Spleen (tissue), 11 donors: ENCODE data around the gene TESPA1. TPM values are rescaled to one million over a fixed set of nuclear protein-coding genes. Genes with fewer than 3 reads are reported as not detected.

Experiments
- DNase-seq: peaks from one replicate; pipeline ENCODE4 v3.0.0-alpha.2; 2020
- H3K27ac ChIP-seq, 8 donors: fragments of 200-600 bp; sonication (generic) in 7 of 8; 1 replicate in 4 of 8; 2 replicates in 4 of 8; pipeline versions ENCODE4 v1.5.0 to v1.8.0; 2016 to 2021; ENCODE audit warnings: inconsistent platforms in 4 of 8, mild to moderate bottlenecking in 4 of 8, moderate library complexity in 1 of 8
- H3K27me3 ChIP-seq, 7 donors: fragments of 200-600 bp; sonication (generic) in 6 of 7; replicated peaks in 1 of 7; 1 replicate in 4 of 7; 2 replicates in 3 of 7; pipeline versions ENCODE4 v1.5.0 to v1.8.0; 2016 to 2021; ENCODE audit warnings: inconsistent platforms in 3 of 7, mild to moderate bottlenecking in 1 of 7
- H3K36me3 ChIP-seq, 6 donors: fragments of 200-600 bp; sonication (generic) in 5 of 6; 1 replicate in 4 of 6; 2 replicates in 2 of 6; pipeline versions ENCODE4 v1.5.0 to v1.8.0; 2016 to 2021; ENCODE audit warnings: inconsistent platforms in 2 of 6
- H3K4me1 ChIP-seq, 6 donors: fragments of 200-600 bp; sonication (generic) in 5 of 6; 1 replicate in 3 of 6; 2 replicates in 3 of 6; pipeline versions ENCODE4 v1.5.0 to v1.8.0; 2016 to 2021; ENCODE audit warnings: inconsistent platforms in 3 of 6
- H3K4me3 ChIP-seq, 8 donors: fragments of 200-600 bp; sonication (generic) in 7 of 8; 1 replicate in 4 of 8; 2 replicates in 4 of 8; pipeline versions ENCODE4 v1.5.0 to v1.8.0; 2016 to 2021; ENCODE audit warnings: inconsistent platforms in 4 of 8, mild to moderate bottlenecking in 4 of 8, moderate library complexity in 2 of 8
- H3K9me3 ChIP-seq, 8 donors: fragments of 200-600 bp; sonication (generic) in 7 of 8; 1 replicate in 4 of 8; 2 replicates in 4 of 8; pipeline versions ENCODE4 v1.5.0 to v1.8.0; 2016 to 2021; ENCODE audit warnings: inconsistent platforms in 4 of 8
- POLR2A ChIP-seq, 3 donors: fragments of 450-650 bp; IDR thresholded peaks; one replicate each; pipeline ENCODE4 v1.5.1; 2017; ENCODE audit warnings: antibody characterized with exemption in 3 of 3, mild to moderate bottlenecking in 1 of 3
- POLR2AphosphoS5 ChIP-seq, 3 donors: sonication (generic); formaldehyde crosslinking; IDR thresholded peaks; one replicate each; pipeline ENCODE4 v1.5.1; 2017; ENCODE audit warnings: antibody characterized with exemption in 3 of 3
- WGBS, 5 donors: extraction: QIAGEN DNeasy Blood & Tissue Kit in 3 of 5; methylation state at CpG; one replicate each; pipeline versions ENCODE4 v1.1.5 to v1.1.7; 2013 to 2018; 5-methylcytosine and 5-hydroxymethylcytosine counted together
- intact Hi-C: fragments of 100-400 bp; cut with DNase I; formaldehyde crosslinking; loops from one replicate; pipeline ENCODE4 v1.15.0; 2023; ENCODE audit warnings: low total_unique reads
- polyA plus RNA-seq, 3 donors: library from polyadenylated mRNA; stranded (reverse); fragments of 200-250 nt; gene quantifications; one replicate each; pipeline ENCODE4 v1.2.1, GENCODE V29; 2013
- total RNA-seq, 7 donors: library from RNA; depleted of rRNA in 3 of 7; stranded (reverse); fragments of >200 nt in 3 of 7; fragmentation: NEBNext Ultra II Directional in 4 of 7; extraction: Animal tissue kit (Norgen Biotek cat#: 25700) in 4 of 7; gene quantifications; one replicate each; pipeline versions ENCODE4 v1.1.0 to v1.2.1, GENCODE V29; 2016 to 2021
- TF ChIP-seq, protein P1 (sequence below), 11 experiments: fragments of 200-600 bp in 7 of 11; fragments of 450-650 bp in 4 of 11; sonication (generic) in 4 of 11; IDR thresholded peaks in 8 of 11; conservative IDR thresholded peaks in 3 of 11; 1 replicate in 7 of 11; 2 replicates in 4 of 11; pipeline versions ENCODE4 v1.4.0 to v1.8.0; 2016 to 2021; ENCODE audit warnings: antibody characterized with exemption in 11 of 11, inconsistent platforms in 4 of 11, mild to moderate bottlenecking in 1 of 11
- donor health status: healthy with polysubstance abuse.
- donor health status: DM: no; HTN: no; CAD: no; lungs with moderate emphysema.
- donor health status: DM: no; HTN: no; CAD: no.
- donor health status: Bipolar disorder and iron deficiency.
- donor health status: healthy.
- donor health status: DM: no; HTN: no; CAD: no.
- donor health status: DM: yes; HTN: yes; CAD: no.

Gene TESPA1
- total and polyA plus RNA-seq, 10 donors, result 7.3 to 16.8 (median 13.4) TPM

DNA sequence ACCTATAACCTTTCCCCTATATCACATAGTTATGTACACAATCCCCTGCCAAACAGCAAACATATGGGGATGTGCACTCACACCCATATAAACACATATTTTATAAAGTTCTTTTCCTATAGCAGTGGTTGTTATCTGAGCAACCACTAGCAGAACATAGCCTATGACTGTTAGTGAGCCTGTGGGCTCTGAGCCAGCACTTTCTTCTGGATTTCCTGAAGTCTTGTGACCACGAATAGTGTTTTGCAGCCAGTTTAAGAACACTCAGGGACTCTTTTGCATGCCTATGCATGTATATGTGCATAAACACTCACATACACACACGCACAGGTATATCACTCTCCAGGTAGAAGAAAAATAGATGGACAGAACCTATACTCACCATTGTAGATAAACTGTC lies 17.1 kb downstream of the TESPA1 start:
- intact Hi-C loops, result no loop called here
- H3K27me3 ChIP-seq, result no peaks in the 10 kb centered on the region
- H3K27ac ChIP-seq, result no peak overlapping the region
- H3K9me3 ChIP-seq, result no peaks in the 10 kb centered on the region
- H3K4me3 ChIP-seq, result no peak overlapping the region
- peaks cover 0 to 20% (median 0%) of the 10 kb centered on the region in 6 donors for H3K4me1 ChIP-seq
- H3K36me3 ChIP-seq, result peaks cover 0 to 49% (median 14%) of the 10 kb centered on the region in 6 donors
- DNase-seq, result no peak
- TF ChIP-seq POLR2A (IDR thresholded peaks at IDR 0.05) (no peak), POLR2AphosphoS5 (IDR thresholded peaks at IDR 0.05) (no peak)
- TF ChIP-seq, protein P1, sequence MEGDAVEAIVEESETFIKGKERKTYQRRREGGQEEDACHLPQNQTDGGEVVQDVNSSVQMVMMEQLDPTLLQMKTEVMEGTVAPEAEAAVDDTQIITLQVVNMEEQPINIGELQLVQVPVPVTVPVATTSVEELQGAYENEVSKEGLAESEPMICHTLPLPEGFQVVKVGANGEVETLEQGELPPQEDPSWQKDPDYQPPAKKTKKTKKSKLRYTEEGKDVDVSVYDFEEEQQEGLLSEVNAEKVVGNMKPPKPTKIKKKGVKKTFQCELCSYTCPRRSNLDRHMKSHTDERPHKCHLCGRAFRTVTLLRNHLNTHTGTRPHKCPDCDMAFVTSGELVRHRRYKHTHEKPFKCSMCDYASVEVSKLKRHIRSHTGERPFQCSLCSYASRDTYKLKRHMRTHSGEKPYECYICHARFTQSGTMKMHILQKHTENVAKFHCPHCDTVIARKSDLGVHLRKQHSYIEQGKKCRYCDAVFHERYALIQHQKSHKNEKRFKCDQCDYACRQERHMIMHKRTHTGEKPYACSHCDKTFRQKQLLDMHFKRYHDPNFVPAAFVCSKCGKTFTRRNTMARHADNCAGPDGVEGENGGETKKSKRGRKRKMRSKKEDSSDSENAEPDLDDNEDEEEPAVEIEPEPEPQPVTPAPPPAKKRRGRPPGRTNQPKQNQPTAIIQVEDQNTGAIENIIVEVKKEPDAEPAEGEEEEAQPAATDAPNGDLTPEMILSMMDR (IDR thresholded peaks at IDR 0.05 in 8 of 11, conservative IDR thresholded peaks at IDR 0.05 in 3 of 11), result no peak
- 17 to 36% (median 24%) methylated on average over 2 of the region's 2 CpGs for WGBS, 5 donors

DNA sequence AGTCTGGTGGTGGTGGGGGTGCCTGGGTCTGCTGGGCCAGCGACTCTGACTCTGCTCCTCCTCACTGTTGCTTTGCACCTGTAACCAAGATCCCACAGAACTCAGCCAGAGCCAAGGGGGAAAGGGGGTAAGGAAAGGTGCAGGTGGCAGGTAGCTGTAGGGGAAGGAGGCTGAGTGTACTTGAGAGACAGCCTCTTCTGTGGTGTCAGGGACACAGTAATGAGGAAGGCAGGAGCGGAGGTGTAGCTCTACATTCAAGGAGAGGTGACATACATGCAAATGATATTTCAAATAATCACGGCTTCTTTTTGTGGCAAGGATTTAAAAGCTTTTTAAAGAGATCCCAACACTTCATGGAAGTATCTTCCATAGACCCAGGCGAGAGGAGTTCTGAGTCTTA lies 23.4 kb downstream of the TESPA1 start:
- Histone ChIP-seq H3K9me3 (no peaks in the 10 kb centered on the region), H3K4me1 (peaks cover 4 to 21% (median 14%) of the 10 kb centered on the region in 6 donors), H3K27ac (no peak overlapping the region), H3K4me3 (no peak overlapping the region), H3K36me3 (peaks cover 0 to 60% (median 12%) of the 10 kb centered on the region in 6 donors), H3K27me3 (no peaks in the 10 kb centered on the region)
- TF ChIP-seq POLR2A (IDR thresholded peaks at IDR 0.05), result no peak
- TF ChIP-seq, protein P1 (IDR thresholded peaks at IDR 0.05 in 8 of 11, conservative IDR thresholded peaks at IDR 0.05 in 3 of 11), result no peak
- no peak for TF ChIP-seq POLR2AphosphoS5 (IDR thresholded peaks at IDR 0.05)
- intact Hi-C loops, result no loop called here
- WGBS, 5 donors, result 80 to 88% (median 84%) methylated on average over 4 of the region's 4 CpGs
- DNase-seq, result no peak

DNA sequence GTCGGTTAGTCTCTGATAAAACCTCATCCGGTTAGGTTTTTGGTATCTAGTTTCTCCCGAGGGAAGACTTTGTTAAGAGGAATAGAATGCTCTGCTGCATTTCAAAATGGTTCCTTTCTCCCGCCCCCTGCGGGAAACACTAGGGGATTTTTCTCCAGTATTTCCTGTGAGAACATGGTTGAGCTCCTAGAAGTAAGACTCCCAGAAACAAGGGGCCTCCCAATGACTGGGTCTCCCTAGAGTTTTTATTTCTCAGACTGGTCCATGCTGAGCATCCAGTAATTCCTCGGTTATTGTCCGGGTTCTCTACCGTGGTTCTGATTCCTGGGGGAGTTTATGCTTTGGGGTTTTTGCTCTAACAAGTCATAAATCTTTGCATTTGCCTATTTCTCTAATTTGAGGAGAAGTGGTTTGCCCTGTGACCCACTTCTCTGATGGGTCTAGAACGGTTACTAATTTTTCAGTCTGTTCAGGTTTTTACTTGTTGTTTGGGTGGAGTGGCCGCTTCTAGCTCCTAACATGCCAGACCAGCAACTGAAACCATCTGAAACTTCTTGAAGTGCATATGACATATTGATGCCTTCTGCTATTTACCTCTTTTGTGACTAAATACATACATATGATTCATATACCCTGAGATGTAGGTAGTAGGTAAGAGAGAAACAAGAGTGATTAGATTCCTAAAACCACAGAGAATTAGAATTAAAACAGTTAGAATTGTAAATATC lies 25.1 kb downstream of the TESPA1 start:
- peaks cover 0 to 49% (median 10%) of the 10 kb centered on the region in 6 donors for H3K36me3 ChIP-seq
- TF ChIP-seq POLR2A (IDR thresholded peaks at IDR 0.05) (no peak), POLR2AphosphoS5 (IDR thresholded peaks at IDR 0.05) (no peak)
- TF ChIP-seq, protein P1 (IDR thresholded peaks at IDR 0.05 in 8 of 11, conservative IDR thresholded peaks at IDR 0.05 in 3 of 11), result no peak

DNA sequence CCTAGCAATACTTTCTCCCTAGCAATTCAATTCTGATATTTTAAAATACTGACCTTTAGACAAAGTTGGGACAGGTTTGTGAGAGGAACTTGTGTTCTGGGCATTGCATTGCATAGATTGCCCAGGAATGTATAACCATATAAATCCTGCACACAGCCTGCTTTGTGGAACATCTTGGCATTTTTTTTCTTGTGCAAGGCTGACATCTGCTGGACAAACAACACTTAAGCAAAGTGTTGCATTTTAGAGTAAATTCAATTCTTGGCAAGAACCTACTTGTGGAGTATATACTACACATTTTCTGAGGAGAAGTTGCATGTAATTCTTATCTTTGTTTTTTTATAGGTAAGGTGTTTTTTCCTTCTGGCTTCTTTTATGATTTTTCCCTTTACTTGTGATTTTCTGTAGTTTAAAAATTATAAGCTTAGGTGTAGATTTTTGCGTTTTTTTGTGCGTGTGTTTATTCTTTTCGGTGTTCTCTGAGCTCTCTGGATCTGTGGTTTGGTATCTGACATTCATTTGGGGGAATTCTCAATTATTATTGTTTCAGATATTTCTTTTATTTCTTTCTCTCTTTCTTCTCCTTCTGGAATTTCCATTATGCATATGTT lies 26.4 kb downstream of the TESPA1 start:
- no peak overlapping the region for H3K4me3 ChIP-seq
- no peaks in the 10 kb centered on the region for H3K27me3 ChIP-seq
- H3K36me3 ChIP-seq, result peaks cover 0 to 42% (median 7%) of the 10 kb centered on the region in 6 donors
- H3K27ac ChIP-seq, result no peak overlapping the region
- peaks cover 4 to 35% (median 22%) of the 10 kb centered on the region in 6 donors for H3K4me1 ChIP-seq
- intact Hi-C loops, result loop anchor here (5.0 kb wide), 1 partner anchor 206 kb away; no protein-coding TSS in a partner anchor
- 66 to 97% (median 92%) methylated on average over 3 of the region's 3 CpGs for WGBS, 5 donors
- DNase-seq, result no peak
- no peaks in the 10 kb centered on the region for H3K9me3 ChIP-seq
- TF ChIP-seq POLR2A (IDR thresholded peaks at IDR 0.05) (no peak), POLR2AphosphoS5 (IDR thresholded peaks at IDR 0.05) (no peak)
- TF ChIP-seq, protein P1 (IDR thresholded peaks at IDR 0.05 in 8 of 11, conservative IDR thresholded peaks at IDR 0.05 in 3 of 11), result peak; percentile 43 to 76 (median 58)

More for the DNA sequence above, 25.1 kb downstream of the TESPA1 start:
- Histone ChIP-seq H3K27ac (no peak overlapping the region), H3K4me3 (no peak overlapping the region), H3K27me3 (no peaks in the 10 kb centered on the region), H3K4me1 (peaks cover 4 to 35% (median 22%) of the 10 kb centered on the region in 6 donors), H3K9me3 (no peaks in the 10 kb centered on the region)
- intact Hi-C loops, result loop anchor here (5.0 kb wide), 1 partner anchor 207 kb away; no protein-coding TSS in a partner anchor
- no peak for DNase-seq
- 50 to 67% (median 55%) methylated on average over 10 of the region's 10 CpGs for WGBS, 5 donors
